HG03520 (cell line): ENCODE data around the gene TSFM.

Experiments used
- ATAC-seq: cut with Tn5 transposase; IDR thresholded peaks from one replicate; pipeline ENCODE4 v1.9.1; 2021; ENCODE audit warnings: mild to moderate bottlenecking, moderate library complexity; ENCODE audit not compliant: unreplicated experiment

Gene TSFM

DNA sequence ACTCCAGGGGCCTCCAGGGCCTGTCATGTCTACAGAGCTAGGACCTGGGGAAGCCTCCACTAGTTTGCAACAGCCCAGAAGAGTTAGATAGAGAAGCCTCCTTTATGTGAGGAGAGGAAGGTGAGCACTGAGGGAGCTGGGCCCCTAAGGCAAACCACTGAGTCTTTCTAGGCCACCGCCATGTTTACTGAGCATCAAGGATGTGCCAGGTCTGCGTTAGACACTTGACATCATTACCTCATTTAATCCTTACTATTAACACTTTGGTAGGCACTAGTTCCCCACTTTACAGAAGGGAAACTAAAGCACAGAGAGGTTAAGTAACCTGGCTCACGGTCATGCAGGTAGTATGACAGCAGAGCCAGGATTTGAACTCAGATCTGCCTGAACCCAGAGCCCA is 51.1 kb downstream of the TSFM start:
- ATAC-seq: no peak

DNA sequence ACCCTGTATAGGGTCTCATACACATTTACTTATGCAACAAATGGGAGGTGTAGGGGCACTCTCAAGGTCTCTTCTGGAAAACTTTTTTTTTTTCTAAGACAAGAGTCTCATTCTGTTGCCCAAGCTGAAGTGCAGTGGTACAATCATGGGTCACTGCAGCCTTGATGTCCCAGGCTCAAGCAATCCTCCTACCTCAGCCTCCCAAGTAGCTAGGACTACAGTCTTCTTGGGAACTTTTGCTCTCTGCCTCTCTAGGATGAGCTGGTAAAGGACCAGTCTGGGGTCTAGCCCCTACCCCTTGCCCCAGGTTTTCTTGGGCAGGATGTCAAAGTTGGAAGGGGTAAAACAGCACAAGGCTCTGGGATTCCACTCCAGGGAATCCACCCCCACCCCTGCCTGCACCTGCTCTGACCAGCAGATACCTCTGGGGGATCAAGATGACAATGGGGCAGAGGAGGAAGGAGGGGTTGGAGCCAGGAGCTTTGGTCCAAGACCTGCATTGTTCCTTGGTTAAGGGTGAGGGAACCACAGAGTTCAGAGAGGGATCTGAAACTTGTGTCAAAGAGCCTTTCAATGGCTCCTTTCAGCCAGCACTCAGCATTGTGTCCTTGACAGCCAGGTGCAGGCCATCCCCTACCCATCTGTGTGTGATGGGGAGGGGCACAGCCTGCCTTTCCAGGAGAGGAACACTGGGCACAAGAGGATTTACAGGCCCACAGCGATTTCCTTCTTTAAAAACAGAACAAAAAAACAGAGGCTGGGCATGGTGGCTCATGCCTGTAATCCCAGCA is 51.7 kb downstream of the TSFM start:
- no peak for ATAC-seq

DNA sequence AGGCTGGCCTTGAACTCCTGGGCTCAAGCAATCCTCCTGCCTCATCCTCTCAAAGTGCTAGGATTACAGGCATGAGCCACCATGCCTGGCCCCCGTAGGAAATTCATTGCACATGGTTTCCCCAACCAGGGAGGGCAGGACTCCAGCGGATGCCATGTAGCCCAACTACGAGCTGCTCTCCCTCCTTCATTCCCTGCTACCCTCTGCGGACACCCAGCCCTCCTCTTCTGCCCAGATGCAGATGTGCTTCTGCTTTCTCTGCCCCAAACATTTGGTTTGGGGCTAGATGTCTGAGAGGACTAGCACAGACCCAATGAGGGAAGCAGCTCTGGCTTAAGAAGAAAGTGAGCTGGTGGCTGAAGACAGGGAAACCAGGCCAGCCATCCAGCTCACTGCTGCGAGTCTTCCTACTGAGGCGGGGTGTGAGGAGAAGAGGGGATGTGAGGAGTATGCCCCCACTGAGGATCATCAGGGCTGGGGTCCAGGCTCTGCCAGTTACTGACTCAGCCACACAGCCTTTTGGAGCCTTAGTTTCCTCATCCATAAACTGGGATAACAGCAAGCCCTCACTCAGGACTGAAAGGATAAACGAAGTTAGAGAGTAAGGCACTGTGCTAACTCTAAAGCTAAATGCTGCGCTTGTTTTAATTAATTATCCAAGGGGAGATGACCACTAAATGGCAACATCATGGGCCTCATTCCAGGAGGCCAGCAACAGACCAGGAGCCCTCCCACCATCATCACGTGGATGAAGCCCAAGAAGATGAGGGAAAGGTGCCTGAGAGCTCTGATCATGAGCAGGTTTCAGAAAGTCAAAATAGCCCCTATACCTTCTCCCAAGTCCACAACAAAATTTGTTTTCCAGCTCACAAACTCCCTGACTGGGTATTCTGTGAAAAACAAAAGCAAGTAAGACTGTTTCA is 53.0 kb downstream of the TSFM start:
- ATAC-seq: no peak

DNA sequence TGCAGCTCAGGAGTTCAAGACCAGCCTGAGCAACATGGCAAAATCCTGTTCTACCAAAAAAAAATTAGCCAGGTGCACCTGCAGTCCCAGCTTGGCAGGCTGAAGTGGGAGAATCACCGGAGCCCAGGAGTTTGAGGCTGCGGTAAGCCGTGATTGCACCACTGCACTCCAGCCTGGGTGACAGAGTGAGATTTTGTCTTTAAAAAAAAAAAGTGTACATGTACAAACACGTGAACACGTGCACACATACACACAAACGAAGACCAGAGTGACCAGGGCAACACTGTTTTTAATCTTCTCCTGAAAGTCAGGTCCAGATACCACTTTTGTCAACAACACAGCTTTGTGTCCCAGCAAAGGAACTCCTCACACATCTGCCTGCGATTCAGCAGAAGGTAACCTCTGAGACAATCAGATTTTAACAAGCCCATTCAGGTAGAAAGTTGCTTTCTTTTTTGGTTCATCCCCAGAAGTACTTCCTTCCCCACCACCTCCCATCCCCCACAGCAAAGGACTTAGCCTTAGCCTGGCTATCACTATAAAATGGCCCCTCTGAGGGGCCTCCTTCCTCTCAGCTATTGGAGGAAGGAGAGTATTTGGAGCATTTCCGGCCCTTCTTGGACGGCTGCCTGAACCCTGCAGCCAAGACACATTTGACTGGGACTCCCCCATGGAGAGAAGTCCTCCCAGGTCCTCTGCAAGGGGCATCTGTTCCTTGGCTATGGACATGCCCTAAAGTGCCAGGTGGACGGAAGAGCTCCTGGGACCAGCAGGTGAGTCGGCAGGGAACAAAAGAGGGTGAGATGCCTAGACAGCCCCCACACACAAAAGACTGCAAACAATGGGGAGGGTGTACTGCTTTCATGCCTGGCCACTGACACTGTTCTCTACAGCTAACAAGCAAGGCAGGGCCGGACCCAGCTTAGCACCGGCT is 54.1 kb downstream of the TSFM start:
- no peak for ATAC-seq

DNA sequence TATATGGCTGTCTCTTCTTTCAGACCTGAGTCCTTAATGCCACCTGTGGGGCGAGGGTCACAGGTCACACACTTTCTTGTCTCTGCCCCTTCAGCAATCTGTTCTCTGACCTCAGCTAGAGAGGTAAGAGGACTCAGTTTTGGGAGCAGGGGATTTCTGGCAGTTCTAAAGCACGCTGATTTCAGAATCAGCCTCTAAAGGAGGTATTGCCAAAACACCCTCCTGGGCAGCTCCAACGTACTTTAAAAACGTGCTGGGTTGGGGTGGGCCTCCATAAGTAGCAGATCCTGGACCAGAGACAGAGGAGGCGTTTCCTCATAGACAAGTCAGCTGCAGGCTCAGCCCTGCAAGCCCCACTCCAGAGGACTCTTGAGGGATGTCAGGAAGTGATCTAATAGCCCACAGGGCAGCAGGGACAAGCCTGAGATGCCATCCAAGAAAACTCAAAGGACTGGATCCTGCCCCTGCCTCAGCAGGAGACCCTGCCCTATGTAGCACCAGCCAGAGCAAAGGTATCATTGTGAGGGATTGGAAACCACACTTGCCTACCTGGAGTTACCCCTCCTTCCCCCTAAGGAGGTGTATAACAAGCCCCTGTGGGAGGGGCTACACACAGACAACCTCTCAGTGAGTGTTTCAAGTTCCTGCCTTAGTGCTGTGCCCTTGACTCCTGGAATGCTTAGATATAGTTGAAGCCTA is 55.4 kb downstream of the TSFM start:
- no peak for ATAC-seq

DNA sequence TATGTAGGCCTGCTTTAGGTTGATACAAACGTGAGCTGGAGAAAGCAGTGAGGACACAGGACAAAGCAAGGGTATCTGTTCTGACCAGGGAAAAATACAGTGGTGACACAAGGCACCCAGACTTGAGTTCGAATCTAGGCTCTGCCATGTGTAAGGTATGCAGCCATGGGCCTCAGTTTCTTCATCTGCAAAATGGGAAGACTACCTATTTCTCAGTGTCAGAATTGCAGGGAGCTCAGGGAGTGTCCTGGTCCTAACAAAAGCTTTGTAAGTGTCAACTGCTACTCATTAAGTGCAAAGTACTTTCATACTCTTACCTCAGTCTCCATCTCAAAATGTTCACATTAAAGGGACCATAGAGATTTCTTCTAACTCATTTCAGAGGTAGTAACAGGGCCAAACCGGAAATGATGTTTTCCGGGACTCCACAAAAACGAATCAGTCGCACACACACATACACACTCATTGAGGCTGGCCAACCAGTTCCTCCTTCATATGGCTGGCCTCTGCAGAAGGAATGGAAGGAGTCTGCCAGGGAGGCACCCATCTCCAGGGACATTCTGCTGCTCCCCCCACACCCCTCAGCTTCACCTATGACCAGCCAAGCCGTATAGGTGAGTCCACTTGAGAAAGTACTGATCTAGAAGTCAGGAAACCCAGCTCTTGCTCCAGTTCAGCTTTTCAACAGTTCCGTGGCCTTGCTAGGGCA is 56.2 kb downstream of the TSFM start:
- ATAC-seq: peak; percentile 30

DNA sequence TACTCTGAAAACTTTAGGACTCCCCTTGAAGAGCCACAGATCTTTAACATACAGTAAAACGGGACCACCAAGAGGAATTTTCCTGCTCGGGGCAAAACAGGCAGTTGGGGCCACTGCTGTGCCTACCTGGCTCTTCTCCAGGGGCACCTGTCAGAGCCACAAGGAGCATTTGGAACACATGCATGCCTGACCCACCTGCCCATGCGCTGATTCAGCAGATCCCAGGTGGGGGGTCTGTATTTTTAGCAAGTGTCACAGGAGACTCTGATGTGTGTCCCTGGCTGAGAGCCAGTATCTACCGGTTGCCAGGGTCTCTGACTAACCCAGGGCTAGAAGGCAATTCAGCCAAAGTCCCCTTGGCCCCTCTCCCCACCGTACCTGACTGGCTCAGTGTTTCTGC is 57.4 kb downstream of the TSFM start:
- ATAC-seq: no peak

DNA sequence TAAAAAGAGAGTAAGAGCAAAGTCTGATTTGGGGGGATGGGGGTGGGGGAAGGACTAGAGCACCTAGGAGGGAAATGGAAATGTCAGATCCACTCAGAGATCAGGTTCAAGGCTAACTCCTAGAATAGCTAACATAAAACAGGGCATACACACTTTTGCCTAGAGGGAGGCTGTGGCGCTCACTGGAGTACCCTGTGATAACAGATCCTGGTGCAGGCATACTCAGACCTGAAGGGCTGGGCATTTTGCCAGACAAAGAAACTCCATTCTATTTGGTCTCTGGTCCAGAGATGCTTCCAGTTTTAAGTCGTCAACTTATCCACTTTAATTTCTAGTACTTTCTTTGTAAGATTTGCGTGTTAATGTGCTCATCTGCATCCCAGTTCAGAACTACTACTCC is 58.1 kb downstream of the TSFM start:
- ATAC-seq: no peak

DNA sequence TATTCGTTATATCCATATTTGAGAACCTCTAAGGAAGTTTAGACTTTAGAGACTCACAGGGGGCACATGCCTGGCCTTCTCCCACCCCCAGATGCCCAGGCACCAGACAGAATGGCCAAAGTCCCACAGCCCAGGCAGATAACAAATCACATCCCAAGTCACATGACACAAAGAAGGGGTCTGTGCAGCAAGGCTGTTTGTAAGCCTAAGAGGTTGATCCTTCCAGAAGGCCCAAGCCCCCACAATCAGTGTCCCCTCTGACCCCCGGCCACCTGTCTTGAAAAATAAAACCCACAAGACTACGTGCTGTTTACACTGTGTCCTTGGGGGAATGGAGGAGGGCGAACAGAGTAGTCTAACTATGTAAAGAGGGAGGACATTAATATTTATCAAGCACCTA is 58.9 kb downstream of the TSFM start:
- ATAC-seq: no peak

DNA sequence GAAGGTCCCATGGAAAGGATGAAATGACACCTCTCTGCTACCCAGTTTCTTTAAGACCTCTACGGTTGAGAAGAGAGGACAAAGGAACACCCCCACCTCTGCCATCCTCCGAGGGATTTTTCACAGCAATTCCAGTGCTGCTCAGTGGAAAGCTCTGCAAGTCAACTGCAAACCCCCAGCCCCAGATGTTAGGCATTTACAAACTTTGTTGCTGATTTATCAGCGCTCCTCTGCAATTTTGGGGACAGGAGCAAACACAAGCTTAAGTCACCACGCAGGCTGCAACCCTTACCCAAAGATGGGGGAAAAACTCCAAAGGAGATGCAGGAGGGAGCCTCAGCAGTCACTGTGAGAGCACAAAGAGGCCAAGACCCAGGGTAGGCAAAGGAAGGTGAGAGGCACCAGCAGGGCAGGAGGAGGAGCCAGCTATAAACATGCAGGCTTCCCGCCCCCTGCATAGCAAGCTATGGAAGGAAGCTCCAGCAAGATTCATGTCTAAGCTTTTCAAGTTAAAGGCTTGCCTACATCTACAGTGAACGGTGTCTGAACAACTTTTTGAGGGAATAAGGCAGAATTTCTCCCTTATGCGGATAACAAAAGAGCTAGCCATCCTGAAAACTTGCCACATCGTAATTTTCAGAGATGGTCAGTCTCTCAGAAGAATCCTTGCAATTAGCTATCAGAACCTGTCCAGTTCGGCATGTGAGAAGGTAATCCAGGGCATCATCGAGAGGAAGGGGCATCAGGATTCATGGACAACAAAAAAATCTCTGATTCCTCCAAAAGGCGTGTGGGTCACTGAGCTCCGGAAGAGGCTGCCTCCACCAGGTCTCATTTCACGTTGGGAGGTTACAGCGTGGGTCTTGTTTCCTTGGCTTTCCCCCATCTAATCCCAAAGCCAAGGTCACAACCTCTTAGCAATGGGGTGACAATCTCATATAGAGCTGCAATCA is 60.0 kb downstream of the TSFM start:
- ATAC-seq: no peak

DNA sequence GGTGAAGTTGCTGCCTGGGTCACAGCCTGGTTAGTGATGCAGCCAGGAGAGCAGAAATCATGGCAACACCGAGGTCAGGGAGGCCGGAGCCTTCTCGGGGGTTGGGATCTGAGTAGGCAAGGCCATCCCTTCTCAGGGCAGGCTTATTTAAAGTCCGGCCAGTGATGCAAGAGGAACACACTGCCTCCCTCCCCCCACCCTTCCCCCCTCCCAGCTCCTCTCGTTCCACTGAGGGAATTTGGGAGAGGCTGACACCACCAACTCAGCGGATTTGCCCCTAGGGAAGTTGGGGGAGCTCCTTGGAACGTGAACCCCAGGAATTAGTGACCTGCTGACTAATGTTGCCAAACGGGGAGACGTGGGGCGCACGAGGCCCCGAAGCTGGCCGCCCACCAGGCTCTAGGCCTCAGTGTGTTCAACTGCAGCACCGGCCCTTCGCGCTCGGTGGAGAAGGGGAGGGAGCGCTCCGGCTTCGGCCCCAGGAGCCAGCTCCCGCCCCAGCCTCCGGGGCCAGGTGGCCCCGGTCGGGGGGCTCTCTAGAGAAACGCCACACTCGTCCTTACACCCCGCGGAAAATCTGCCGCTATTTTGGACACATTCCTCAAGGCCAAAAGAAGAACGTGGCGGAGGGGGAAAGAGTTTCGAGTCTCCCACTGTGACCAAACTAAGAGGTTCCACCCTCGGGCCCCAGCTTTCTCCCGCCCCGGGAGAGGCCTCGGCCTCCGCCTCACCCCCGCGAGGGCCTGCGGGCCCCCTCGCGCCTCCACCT is 62.3 kb downstream of the TSFM start:
- ATAC-seq: no peak

DNA sequence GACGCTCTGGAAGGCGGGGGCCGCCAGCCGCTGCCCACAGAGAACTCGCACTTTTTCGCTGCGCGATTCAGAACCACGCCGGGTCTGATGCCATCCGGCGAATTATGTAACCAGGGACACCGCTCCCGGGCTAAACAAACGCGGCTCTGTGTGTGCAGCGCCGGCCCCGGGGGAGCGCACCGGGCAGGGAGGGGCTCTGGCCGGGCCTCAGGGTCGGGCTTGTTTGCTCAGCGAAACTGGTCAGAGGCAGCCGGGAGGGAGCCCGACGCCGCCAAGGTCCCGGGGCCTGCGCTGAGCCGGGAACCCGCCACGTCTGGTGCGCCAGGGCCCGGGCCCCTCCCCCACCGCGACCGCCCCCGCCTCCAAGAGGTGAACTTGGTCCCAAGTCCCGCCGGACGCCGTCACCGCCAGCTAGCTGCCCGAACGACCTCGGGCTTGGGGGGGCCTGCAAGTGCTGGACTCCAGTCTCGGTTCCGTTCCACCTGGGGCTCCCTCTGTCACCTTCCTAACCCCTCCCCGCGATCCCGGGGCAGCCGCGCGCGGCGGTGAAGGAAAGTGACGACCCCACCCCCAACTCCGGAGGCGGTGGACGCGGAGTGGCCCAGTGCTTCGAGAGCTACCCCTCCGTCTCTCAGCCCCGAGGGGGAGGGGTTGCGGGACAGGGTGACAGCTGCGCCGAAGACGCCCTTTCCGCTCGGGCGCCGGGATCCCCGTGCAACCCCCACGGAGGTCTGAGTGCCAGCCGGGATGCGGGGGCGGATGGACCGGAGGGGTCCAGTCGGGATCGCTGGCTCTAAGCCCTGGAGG is 63.1 kb downstream of the TSFM start:
- ATAC-seq: peak; percentile 33

DNA sequence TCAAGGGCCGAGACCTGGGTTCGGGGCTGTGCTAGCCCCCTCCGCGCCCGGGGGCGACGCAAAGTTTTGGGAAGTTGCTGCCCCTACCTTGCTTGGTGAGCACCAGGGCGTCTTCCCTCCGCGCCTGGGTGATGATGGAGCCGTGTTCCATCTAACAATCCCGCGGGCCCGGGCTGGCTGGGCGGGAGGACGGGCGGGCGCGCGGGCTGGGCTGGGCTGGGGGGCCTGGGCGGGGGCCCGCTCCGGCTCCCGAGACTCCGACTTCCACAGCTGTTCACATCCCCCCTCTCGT is 63.6 kb downstream of the TSFM start:
- ATAC-seq: no peak

DNA sequence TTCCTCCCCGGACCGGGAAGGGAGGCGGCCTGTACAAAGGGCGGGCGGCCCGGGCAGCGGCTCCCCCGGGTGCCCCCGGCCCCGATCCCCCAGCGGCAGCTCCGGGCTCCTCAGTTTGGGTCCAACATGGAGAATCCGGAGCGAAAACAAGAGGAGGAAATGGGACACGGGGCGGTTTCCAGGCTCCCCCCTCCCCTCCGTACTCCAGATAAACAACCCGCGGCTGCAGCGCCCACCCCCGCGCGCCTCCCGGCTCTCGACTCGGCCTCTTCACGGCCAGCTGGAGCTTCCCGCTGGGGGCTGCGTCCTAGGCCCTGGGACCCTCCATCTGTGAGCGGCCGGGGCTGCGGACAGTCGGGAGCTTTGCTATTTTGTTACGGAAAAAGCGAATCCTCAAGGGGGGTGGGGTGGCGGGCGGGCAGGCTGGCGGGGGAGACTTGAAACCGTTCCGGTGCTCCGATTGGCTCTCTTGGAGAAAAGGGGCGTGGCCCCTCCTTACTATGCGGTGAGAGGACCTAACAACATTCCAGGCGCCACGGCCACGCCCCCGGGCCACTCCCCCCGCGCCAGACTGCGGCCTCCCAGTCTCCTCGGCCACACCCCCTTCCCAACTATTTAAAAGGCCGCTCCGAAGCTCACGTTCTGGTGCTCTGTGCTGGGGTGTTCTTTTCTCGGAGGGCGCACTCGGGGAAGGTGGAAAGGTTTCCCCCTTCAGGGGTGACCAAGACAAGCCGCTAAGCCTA is 64.2 kb downstream of the TSFM start, which contains the start of gene CTDSP2:
CTDSP2 (minus strand) TSS at position 153 of the 743 bp plus-strand sequence. CDS start 294 bp downstream, outside the sequence.
- peak; percentile 28 for ATAC-seq
